ENCODE measurements around the gene TCEA2.

GRCh38 chr20:64036346-64037198, 26.4 kb upstream of the TCEA2 start:
- TF ChIP-seq CTCF (IDR thresholded peaks at IDR 0.05) (no peak), EZH2 (IDR thresholded peaks at IDR 0.05; ENCODE audit: borderline replicate concordance, insufficient read depth, low read depth, low read length, poor library complexity, severe bottlenecking) (no peak)

All from B cell (primary cell).